CD4-positive, alpha-beta T cell treated with Interferon alpha-2 for 1 hour (primary cell): ENCODE data around the gene RNF220.
A peak's percentile ranks its signal among the peaks of the same experiment; 100 is the strongest.
"Not testable (repeated sequence)": the region's sequence is repeated elsewhere in the genome, so short reads cannot be mapped to it uniquely, and the experiment has no call there.

Experiments
- DNase-seq, 2 donors: peaks; one replicate each; pipeline ENCODE4 v3.0.0-alpha.2; 2020 to 2022

Gene RNF220

GRCh38 chr1:44684525-44684924, 279.5 kb downstream of the RNF220 start:
- no peak for DNase-seq

- no peak for DNase-seq
Measured at GRCh38 chr1:44685218-44685617, 280.2 kb downstream of the RNF220 start.

- DNase-seq = no peak
Measured at GRCh38 chr1:44685881-44686280, 280.8 kb downstream of the RNF220 start.

GRCh38 chr1:44688760-44689446, 283.8 kb downstream of the RNF220 start:
- DNase-seq = no peak

- no peak for DNase-seq
Measured at GRCh38 chr1:44689447-44689765, 284.4 kb downstream of the RNF220 start.

GRCh38 chr1:44693159-44693558, 288.1 kb downstream of the RNF220 start:
- DNase-seq = no peak

GRCh38 chr1:44693900-44694299, 288.8 kb downstream of the RNF220 start:
- no peak for DNase-seq

GRCh38 chr1:44694863-44695478, 289.9 kb downstream of the RNF220 start:
- no peak for DNase-seq

- DNase-seq = no peak
Measured at GRCh38 chr1:44695671-44696070, 290.6 kb downstream of the RNF220 start.

GRCh38 chr1:44696101-44696500, 291.0 kb downstream of the RNF220 start:
- no peak for DNase-seq

GRCh38 chr1:44696789-44697345, 291.8 kb downstream of the RNF220 start:
- peak; percentile 35 to 36 for DNase-seq

- DNase-seq = no peak
Measured at GRCh38 chr1:44698138-44698537, 293.1 kb downstream of the RNF220 start.

- DNase-seq = not testable (repeated sequence)
Measured at GRCh38 chr1:44699375-44699774, 294.3 kb downstream of the RNF220 start.

GRCh38 chr1:44700573-44700972, 295.5 kb downstream of the RNF220 start:
- no peak for DNase-seq

GRCh38 chr1:44701141-44701573, 296.1 kb downstream of the RNF220 start:
- DNase-seq = no peak
